ENCODE data around the gene PTPRU.

PTPRU gene

GRCh38 chr1:29364101-29364678 lies 127.9 kb downstream of the PTPRU start:
- DNase-seq (ENCODE audit: low spot score): no peak

- DNase-seq (ENCODE audit: low spot score): no peak
Observed at GRCh38 chr1:29365906-29366670, 129.8 kb downstream of the PTPRU start.

- no peak for DNase-seq (ENCODE audit: low spot score)
Observed at GRCh38 chr1:29368936-29369932, 132.9 kb downstream of the PTPRU start.

DNA sequence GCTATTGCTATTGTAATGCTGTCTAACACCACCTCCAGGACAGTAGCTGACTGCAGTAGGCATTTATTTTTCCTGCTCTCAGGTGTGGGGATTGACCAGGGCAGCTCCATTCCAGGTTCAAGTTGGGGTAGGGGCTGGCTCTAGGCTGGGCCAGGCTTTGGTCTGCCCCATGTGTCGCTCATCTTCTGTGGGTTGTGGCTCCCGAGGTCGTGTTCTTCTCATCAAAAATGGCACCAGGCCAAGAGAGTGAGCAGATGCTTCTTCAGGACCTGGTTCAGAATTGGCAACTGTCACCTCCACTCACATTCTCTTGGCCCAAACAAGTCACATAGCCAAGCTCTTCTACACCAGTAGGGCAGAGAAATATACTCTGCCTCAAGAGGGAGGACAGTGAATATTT lies 133.7 kb downstream of the PTPRU start:
- no peak for DNase-seq (ENCODE audit: low spot score)

GRCh38 chr1:29371332-29371731 lies 135.0 kb downstream of the PTPRU start:
- DNase-seq (ENCODE audit: low spot score): no peak

DNA sequence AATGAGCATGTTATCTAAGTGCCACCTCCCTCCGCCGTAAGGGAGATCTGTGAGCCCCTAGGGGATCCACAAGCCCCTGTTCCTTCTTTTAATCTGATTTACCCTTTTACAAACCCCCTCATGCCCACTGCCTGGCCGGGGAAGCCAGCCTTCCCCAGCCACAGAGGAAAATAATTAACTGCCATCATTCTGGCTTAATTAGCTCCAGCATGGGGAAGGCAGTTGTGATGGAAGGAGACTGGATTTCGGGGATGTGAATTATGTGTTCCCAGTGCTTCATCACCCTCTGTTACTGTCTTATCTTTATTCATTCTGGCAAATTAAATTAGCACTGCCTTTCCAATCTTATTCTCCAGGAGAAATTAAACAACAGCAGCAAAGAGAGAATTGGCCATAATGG lies 135.8 kb downstream of the PTPRU start:
- no peak for DNase-seq (ENCODE audit: low spot score)

Data from RKO (cell line).